HG03135 (cell line): ENCODE measurements around the gene BCAS3.
"Not testable (repeated sequence)": the region's sequence is repeated elsewhere in the genome, so short reads cannot be mapped to it uniquely, and the experiment has no call there.

ENCODE experiments used
- ATAC-seq: cut with Tn5 transposase; IDR thresholded peaks from one replicate; pipeline ENCODE4 v1.9.1; 2021; ENCODE audit warnings: mild to moderate bottlenecking, moderate library complexity; ENCODE audit not compliant: unreplicated experiment

BCAS3 gene

GRCh38 chr17:61425682-61426481 lies 748.2 kb downstream of the BCAS3 start:
- ATAC-seq, result no peak

- no peak for ATAC-seq
These were observed 749.0 kb downstream of the BCAS3 start for GRCh38 chr17:61426482-61427304.

- ATAC-seq, result no peak
These were observed 749.9 kb downstream of the BCAS3 start for GRCh38 chr17:61427567-61427966.

GRCh38 chr17:61429274-61429673 lies 751.6 kb downstream of the BCAS3 start:
- ATAC-seq, result no peak

GRCh38 chr17:61429831-61430230 lies 752.2 kb downstream of the BCAS3 start:
- ATAC-seq, result not testable (repeated sequence)

- no peak for ATAC-seq
These were observed 754.1 kb downstream of the BCAS3 start for GRCh38 chr17:61431594-61432311.

- ATAC-seq, result no peak
These were observed 758.6 kb downstream of the BCAS3 start for GRCh38 chr17:61436273-61436672.

GRCh38 chr17:61436995-61437704 lies 759.5 kb downstream of the BCAS3 start:
- ATAC-seq, result no peak

GRCh38 chr17:61440697-61441096 lies 763.0 kb downstream of the BCAS3 start:
- ATAC-seq, result no peak

GRCh38 chr17:61441507-61441906 lies 763.9 kb downstream of the BCAS3 start:
- not testable (repeated sequence) for ATAC-seq

- ATAC-seq, result no peak
These were observed 764.6 kb downstream of the BCAS3 start for GRCh38 chr17:61442136-61442775.
